GM12875 (cell line): ENCODE results near the gene ZNF236.
"Not testable (repeated sequence)": the region's sequence is repeated elsewhere in the genome, so short reads cannot be mapped to it uniquely, and the experiment has no call there.

ENCODE experiments used
- H3K4me3 ChIP-seq: one replicate; pipeline ENCODE4 v1.5.1; 2011; ENCODE audit warnings: low read depth, low read length, control low read depth
- TF ChIP-seq, protein P1 (sequence below): IDR thresholded peaks from 2 replicates; pipeline ENCODE4 v1.5.1; 2011; ENCODE audit warnings: low read depth, mild to moderate bottlenecking, control low read depth, inconsistent platforms, low read length, moderate library complexity, borderline replicate concordance; ENCODE audit not compliant: insufficient read depth

The ZNF236 gene

DNA sequence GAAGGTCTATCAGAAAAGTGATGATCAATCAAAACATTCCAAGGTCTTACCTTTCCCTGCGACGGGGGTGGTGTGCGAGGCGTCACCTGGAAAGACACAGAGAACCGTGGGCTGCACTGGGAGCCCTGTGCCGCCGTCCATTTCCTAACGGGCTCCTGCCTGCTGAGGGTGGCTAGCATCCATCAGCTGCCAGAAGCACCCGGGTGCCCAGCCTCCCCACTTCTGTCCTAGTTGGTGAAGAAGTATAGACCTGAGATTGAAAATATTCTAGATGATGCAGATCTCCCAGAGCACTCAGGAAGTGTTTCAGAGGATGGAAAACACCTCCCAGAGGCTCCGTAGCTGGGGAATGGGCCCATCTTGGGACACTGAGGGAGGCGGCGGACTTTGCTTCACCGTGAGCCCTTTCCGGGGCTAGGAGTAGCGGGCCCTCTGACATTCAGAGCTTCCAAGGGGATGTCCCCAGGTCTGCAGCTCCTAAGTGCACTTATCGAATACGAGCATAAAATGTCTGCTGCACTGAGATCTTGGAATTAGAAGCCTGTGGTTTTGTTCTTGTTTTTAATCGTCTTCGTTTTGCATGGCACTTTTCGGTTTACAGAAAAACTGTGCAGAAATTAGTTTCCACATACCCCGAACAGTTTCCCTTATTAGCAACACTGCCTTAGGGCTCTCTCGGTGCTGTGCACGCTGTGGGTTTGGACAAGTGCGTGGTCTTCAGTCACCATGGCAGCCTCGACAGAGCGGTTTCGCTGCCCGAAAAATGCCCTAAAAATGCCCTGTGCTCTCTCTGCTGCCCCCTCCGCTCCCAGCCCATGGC lies 166.7 kb downstream of the ZNF236 start:
- no peak overlapping the region for H3K4me3 ChIP-seq
- TF ChIP-seq, protein P1, sequence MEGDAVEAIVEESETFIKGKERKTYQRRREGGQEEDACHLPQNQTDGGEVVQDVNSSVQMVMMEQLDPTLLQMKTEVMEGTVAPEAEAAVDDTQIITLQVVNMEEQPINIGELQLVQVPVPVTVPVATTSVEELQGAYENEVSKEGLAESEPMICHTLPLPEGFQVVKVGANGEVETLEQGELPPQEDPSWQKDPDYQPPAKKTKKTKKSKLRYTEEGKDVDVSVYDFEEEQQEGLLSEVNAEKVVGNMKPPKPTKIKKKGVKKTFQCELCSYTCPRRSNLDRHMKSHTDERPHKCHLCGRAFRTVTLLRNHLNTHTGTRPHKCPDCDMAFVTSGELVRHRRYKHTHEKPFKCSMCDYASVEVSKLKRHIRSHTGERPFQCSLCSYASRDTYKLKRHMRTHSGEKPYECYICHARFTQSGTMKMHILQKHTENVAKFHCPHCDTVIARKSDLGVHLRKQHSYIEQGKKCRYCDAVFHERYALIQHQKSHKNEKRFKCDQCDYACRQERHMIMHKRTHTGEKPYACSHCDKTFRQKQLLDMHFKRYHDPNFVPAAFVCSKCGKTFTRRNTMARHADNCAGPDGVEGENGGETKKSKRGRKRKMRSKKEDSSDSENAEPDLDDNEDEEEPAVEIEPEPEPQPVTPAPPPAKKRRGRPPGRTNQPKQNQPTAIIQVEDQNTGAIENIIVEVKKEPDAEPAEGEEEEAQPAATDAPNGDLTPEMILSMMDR = no peak

DNA sequence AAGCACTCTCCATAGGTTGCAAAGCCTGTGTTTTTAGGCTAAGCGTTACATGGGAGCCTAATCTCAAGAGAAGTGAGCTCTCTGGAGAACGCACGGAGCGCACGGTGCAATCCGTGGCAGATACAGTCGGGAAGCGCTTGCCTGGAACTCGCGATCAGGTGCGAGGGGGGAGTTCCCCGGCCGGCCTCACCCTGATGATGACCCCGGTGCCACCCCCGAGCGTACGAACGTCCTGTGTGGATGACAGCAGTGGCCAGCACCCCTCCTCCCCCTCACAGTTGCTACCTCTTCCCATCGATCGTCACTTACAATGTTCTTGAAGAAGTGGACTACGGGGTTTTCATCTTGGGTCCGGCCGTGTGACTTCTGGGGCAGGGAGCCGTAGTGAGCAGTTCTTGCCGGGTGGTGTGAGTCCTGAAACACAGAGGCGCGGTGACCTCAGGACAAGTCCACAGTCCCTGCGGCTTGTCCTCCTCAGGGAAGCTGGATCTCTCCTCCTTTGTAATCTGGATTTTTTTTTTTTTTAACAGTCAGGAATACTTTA lies 167.4 kb downstream of the ZNF236 start:
- no peak overlapping the region for H3K4me3 ChIP-seq
- TF ChIP-seq, protein P1 = no peak

DNA sequence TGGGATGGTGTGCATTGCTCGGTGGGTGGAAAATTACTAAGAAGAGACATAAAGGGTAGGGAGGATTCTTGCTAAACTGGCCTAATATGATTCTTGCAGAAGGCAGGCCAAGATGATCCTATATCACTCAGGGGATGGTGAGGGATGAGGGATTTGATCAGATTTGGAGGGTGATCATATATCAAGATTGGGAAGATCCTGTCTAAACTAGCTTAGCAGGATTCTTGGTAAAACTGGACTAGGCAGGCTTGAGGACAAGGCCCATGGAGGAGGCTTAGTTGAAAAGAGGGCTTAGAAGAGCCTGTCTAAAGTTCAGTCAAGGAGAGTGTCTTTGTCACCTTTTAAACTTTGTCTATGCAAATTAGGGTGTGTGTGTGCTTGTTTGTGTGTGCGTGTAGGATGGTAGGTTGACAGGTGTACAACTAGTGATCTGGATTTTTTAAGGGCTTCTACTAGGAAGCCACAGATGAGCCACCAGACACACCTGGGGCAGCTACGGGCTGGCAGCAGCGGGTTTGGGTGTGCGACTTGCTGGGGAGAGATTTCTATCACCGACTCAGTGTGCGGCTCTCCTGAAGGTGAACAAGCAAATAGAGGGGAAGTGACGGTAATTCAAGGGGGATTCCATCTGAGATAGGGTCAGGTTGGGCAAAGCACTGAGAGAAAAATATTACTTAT lies 168.1 kb downstream of the ZNF236 start:
- not testable (repeated sequence) for H3K4me3 ChIP-seq

DNA sequence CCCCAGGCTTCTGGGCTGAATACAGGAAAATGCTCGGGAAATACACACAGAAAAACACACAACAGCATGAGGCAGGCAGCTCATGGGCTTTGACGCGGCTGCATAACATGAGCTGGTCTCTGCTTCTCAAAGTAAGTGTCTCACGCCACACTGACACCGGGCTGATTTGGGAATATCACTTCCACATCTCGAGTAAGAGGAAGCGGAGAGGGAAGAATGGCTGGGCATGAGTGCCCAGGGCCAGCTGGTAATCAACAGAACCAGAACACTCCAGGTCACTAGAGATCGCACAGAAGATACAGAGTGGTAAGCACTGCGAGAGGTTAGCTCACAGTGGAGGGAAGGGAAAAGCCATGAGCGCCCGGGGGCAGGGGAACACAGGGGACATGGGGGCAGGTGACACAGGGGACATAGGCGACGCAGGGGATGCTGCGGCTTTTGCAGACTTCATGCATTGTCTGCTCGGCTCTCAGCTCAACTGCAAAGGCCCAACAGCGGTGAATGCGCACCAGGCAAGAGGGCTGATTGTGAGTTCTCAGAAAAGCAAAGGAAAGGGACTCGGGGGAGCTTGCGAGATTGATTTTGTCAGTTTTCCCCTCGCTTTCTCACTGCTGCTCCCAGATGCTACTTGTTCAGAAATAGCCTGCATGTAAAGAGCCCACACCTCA lies 168.8 kb downstream of the ZNF236 start:
- H3K4me3 ChIP-seq = no peak overlapping the region
- TF ChIP-seq, protein P1 = no peak

DNA sequence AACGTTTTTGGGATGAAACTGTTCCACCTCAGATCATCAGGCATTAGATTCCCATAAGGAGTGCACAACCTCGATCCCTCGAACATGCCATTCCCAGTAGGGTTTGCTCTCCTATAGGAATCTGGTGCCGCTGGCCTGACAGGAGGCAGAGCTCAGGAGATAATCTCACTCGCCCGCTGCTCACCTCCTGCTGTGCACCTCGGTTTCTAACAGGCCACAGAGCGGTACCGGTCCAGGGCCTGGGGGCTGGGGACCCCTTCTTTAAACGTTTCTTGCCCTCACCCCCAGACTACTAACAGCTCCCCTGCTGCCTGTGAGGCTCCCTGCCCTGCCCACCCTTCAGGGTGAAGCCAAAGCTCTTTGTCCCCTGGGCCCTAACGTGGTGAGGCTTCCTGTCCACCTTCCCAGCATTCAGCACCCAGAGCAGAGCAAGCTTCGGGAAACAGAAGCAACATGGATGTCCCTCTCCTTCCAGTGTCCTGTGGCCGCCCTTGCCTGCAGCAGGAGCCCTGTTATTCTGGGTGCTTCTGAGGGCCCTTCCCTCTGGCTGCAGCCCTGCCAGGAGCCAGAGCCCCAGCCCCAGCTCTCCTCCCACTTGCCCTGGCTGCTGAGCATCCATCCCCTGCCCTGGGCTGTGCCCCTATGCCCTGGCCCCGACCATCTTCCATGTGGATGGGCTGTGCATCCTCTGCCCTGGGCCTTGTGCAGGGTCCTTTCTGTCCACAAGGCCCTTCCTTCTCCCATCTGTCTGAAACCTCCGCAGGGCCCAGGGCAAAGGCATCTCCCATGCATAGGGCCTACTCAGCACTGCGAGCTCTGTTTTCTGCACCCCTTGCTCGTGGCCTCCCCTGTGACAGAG lies 170.1 kb downstream of the ZNF236 start:
- TF ChIP-seq, protein P1 = no peak
- no peak overlapping the region for H3K4me3 ChIP-seq

DNA sequence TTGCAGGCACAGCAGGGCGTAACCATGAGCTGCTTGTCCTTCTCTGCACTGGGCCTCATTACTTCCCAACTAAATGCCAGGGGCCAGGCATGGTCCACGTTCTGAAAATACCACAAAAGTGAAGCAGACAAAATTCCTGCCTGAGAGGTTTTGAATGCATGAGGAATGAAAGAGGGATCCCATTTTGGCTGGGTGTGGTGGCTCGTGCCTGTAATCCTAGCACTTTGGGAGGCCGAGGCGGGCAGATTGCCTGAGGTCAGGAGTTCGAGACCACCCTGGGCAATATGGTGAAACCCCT lies 170.7 kb downstream of the ZNF236 start:
- TF ChIP-seq, protein P1 = no peak
- no peak overlapping the region for H3K4me3 ChIP-seq

DNA sequence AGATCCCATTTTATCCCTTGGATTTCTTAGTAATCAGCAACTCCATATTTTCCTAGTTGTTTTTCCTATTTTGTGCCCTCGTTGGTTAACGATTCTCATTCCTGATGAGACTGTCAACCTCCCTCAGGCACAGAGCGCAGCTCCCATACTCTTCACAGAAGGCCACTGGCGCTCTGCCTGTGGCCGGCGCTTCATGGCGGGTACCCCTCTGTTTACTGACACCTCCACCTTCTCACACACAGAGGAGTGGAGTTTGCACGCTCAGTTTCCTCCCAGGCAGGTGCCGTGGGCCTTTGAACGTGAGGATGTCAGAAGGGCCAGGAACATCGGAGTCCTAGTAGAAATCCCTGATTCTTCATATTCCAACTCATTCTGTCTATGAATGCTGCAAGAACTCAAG lies 171.2 kb downstream of the ZNF236 start:
- TF ChIP-seq, protein P1 = no peak
- no peak overlapping the region for H3K4me3 ChIP-seq
